HG03565 (cell line): ENCODE measurements around the gene ARPC4.
"Not testable (repeated sequence)": the region's sequence is repeated elsewhere in the genome, so short reads cannot be mapped to it uniquely, and the experiment has no call there.

ENCODE experiments used
- ATAC-seq: cut with Tn5 transposase; IDR thresholded peaks from one replicate; pipeline ENCODE4 v1.9.1; 2021; ENCODE audit warnings: mild to moderate bottlenecking, moderate library complexity; ENCODE audit not compliant: unreplicated experiment

Gene ARPC4

DNA sequence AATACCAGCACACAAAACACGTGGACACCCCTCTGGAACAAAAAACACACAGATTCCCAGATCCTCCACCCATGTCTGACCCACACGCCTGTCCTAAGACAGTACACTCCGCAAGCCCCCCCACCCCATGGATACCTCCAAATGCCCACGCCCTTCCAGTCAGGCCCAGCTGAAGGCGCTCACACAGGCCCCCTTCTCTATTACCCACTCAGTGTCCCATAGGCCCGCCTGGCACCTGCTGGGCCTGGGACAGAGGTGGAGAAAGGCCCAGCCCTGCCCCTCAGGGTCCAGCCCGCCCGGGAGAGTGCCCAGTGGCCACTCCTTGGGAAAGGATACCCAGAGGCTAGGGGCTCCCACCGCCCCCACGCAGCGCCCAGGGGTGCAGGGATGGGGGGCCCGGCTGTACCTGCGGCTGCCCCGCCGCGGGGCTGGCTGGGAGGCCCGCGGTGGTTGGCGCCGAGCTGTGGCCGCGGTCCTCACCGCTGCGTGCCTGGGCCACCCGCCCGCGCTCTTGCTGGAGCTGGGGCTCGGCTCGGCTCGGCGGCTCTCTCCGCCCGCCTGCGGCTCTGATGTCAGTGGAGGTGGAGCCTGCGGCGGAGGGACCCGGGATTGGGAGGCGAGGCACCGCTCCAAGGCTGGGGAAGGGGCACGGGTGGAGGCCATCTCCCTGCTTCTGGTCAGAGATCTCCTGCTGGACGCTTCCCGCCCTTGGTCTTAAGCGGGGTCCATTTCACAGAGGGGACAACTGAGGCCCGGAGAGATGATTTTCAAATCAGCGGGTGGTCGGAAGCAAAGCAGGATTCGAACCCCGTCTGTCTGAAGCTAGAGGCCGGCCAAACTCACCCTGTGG lies 23.2 kb upstream of the ARPC4 start, which contains the start of gene CAMK1:
Gene CAMK1, minus strand, starts transcription at position 522 of the 850 bp plus-strand sequence. CDS start 2,198 bp downstream, outside the sequence.
- ATAC-seq, result no peak

DNA sequence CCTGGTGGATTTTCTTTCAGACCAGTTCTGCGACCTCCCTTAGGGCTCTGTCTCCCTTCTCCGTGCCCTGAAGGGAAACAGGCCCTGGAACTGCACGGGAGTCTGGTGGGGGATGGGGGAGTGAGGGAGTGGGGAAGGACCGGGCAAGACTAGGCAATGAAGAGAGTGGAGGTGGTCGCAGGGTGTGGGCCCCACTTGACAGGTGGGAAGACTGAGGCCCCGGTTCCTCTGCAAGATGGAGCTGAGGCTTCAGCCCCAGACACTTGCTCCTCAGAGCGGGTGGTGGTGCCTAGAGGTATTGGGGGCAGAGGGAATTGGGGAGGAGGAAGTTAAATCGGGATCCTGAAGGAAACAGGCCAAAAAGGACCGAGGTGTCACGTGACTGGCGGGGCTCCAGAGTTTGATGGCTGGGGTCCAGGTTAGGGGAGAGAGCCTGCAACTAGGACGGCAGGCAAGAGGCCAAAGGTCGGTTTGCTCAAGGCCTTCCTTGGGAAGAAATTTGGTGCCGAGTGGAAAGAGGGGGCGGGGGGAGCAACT lies 22.5 kb upstream of the ARPC4 start:
- no peak for ATAC-seq

DNA sequence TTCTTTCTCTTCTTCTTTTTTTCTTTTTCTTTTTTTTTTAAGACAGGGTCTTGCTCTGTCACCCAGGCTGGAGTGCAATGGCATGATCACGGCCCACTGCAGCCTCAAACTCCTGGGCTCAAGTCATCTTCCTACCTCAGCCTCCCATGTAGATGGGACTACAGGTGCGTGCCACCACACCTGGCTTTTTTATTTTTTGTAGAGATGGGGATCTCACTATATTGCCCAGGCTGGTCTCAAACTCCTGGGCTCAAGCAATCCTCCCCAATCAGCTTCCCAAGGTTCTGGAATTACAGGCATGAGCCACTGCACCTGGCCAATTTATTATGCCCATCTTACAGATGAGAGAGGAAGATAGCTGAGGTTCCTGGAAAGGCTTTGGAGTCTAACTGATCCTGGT lies 21.9 kb upstream of the ARPC4 start:
- ATAC-seq, result not testable (repeated sequence)

DNA sequence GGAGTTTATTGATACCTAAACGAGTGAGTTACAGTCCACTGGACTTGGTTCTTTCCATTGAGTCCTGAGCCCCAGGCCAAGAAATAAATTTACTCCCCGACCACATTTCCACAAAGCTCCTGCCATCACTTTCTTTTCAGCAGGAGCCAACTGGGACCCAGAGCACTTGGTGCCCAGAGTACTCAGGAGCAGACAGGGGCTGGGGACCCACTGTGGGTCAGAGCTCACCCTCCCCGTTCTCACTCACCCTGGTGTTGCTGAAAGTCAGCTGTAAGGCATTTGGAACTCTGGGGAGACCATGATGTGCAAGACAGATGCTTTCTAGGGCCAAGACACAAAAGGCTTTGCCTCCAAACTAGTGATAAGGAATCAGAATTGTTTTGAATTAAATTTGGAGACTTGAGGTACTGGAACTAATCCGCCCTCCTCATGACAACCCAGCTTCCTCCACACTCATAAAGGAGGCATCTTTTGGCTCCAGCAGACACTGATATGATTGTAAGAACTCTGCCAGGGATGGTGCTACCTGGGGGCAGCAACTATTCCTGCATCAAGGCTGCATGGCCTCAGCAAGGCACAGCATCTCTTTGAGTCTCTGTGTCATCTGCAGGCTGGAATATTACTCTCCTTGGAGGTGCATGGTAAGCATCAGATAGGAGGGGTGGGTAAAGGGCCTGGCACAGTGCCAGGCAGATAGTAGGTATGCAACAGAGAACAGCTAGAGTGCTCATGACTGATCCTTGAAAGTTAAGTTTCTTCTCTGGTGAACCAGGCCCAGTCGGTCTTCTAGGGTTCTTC lies 15.8 kb upstream of the ARPC4 start:
- no peak for ATAC-seq

DNA sequence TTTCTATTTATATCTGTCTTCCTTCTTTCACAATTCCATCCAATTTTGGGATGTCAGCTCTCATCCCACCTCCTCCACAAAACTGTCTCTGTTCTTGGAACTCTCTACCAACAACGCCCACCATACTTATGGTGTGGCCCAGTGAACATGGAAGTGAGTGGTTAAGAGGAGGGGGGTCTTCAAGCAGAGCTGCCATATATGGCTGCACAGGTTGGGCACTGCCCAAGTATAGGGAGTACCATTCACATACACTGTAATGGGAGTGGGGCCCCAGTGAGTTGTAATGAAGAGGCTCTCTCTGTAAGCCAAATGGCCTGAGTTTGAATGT lies 15.2 kb upstream of the ARPC4 start:
- no peak for ATAC-seq

DNA sequence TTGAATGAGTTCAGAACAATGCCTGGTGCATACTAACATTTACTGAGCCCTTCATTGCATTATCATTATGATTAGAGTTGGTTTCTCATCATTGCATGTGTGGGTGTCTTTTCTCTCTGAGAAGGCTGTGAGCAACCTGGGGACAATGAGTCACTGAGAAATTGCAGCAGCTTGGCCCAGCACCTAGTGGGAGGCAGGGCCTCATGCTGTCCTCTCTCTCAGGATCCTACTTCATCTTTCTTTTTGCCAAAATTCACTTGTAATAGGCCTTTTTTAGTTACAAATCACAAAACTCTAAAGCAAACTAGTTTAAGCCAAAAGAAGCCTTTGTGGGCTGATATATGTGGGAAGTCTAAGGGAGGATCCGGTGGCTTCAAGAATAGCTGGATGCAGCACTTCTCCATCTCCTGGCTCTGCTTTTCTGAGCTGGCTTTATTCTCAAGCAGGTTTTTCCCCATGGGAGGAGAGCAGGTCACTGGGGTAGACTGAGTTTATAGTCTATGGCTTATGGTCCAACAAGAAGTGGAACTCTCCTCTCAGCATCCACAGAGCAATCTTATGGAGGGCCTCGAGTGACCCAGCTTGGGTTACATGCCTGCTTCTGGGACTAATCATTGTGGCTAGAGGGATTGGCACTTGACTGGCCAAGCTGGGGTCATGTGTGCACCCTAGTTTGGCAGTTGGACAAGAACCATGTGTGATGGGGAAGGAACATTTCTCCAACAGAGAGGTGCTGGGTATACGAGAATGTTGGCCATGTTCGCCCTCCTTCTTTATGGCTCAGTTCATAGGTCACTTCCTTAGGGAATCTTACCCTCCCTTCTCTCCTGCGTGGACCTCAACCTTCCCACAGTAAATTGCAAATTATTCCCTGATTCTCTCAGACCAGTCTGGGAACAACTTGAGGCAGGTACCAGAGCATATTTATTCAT lies 14.5 kb upstream of the ARPC4 start:
- no peak for ATAC-seq

DNA sequence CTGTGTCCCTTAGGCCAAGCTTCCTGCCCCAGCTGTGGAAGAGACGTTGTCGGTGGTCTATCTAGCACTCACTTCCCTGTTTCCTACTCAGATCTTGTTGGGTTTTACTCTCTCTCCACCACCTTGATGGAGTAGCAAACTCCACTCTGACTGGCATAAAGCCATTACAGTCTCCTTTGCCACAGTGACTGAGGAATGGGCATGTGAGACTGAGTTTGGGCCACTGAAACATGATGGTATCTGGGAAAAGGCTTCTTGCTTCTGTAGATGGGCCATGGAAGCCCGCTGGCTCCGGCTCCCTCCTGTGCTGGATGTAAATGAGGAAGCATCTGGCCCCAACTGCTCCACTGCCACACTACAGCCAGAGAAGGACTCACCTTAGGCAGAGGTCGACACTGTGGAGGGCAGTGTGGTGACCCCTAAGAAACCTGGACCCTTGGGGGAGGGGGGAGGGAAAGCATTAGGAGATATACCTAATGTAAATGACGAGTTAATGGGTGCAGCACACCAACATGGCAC lies 13.7 kb upstream of the ARPC4 start:
- no peak for ATAC-seq

DNA sequence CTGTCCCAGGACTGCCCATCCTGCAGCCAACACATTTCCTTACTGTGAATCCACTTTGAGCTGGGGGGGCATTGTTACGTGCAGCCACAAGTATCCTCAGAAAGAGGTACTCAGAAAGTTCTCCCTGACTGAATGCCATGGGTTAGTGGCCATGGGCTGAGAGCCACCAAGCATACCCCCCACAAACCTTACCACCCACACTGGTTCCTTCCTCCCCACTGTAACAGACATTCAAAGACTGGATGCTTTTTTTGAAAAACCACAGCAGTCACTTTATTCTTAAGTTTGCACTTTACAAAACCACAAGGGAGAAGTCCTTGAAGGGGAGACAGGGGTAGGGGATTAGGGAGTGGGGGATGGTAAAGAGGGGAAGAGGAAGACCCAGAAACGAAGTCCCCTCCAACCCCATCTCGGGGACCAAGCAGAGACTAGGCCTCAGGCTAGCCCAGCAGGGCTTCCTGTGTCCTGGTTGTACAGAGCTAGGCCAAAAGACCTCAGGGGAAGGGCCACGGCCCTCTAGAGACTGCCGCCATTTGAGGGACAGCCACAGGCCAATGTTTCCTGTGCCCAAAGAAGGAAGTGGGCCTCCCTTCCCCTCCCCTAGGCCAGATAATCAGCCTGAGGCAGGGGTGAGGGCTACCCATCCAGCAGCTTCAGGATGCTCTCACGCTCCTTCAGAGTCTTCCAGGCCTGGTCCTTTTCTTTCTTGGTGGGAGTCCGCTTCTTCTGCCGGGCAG lies 13.0 kb upstream of the ARPC4 start:
- no peak for ATAC-seq

DNA sequence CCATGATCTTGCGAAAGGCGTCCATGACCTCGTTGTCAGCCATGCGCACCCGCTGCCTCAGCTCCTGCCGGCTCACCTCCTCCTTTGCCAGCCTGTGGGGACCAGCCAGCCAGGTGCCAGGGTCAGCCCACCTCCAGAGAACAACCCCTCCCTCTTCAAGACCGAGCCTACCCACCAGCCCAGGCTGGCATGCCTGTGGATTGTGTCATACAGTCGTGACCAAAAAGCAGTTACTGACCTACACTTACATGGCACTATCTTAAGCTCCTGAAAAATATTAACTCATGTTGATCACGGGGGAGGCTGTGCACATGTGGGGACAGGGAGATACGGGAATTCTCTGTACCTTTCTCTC lies 12.4 kb upstream of the ARPC4 start:
- no peak for ATAC-seq

DNA sequence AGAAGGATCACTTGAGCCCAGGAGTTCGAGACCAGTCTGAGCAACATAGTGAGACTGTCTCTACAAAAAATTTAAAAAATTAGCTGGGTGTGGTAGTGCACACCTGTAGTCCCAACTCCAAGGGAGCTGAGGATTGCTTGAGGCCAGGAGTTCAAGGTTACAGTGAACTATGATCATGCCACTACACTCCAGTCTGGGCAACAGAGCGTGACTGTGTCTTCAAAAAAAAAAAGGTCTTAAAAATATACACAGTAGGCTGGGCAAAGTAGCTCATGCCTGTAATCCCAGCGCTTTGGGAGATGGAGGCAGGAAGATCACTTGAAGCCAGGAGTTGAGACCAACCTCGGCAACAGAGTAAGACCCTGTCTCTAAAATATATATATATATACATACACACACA lies 12.0 kb upstream of the ARPC4 start:
- no peak for ATAC-seq

DNA sequence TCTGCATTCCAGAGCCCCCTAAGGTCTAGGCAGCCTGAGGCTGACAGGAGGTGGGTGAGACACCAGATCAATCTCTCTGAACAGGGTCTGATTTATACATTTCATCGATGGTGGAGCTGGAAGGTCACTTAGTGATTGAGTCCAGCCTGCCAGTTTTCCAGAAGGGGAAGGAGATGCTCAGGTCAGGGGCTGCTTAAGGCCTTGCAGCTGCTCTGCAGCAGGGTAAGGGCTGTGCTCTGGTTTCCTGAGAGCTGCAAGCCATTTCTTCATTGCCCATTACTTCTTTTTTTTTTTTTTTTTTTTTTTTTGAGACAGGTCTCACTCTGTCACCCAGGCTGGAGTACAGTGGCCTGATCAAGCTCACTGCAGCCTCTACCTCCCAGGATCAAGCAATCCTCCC lies 11.3 kb upstream of the ARPC4 start:
- ATAC-seq, result no peak

DNA sequence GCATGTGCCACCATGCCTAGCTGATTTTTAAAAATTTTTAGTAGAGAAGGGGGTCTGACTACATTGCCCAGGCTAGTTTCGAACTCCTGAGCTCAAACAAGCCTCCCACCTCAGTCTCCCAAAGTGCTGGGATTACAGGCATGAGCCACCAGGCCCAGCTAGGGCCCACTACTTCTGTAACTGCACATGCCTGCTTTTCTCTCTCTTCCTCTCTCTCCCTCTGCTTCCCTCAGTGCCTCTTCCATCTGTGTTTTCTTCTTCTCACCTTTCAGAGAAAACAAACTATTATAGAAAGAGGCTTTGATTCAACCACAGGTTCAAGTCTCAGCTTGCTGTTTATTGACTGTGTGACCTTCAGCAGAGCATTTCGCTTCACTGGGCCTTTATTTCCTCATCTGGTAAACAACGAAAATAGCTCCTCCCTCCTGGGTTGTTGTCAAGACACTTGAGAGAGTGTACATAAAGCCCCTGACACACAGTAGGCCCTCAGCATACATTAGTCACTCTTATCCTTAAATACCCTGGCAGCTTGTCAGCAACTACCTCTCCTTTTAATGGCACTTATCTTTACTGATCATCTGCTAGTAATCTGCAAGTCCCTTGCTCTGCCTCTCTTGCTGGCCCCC lies 10.8 kb upstream of the ARPC4 start:
- ATAC-seq, result no peak

DNA sequence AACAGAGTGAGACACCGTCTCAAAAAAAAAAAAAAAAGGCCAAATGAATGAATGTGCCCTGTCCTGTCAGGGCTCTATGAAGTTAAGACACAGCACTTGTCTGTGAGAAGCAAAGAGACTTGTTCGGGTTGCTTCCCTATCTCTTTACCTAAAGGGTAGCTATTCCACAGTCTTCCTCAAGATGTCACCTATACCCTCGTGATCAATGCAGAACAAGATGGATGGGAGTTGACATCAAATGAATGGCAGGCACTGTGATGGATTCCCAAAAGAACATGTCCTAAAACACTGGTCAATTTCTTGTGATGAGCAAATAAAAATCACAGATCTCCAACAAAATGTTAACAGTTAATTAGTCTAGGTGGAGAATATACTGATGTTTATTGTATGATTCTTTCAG lies 10.1 kb upstream of the ARPC4 start:
- no peak for ATAC-seq

DNA sequence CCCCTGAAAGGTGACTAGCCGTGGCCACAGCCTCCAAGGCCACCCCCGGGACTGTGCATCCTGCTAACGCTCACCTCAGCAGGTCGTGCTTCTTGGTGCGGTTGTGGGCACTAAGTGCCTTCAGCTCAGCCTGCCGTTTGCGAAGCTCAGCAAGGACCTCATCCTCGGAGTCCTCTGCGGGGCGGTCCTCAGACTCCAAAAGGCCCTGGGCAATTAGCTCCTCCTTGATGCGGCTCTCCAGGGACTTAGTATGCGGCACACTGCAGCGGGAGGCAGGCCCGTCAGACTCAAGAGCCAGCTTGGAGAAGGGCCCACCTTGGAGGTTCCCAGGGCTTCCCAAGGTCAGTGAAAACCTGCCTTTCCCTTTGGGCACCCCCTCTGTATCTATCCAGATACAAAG lies 8.9 kb upstream of the ARPC4 start:
- no peak for ATAC-seq

DNA sequence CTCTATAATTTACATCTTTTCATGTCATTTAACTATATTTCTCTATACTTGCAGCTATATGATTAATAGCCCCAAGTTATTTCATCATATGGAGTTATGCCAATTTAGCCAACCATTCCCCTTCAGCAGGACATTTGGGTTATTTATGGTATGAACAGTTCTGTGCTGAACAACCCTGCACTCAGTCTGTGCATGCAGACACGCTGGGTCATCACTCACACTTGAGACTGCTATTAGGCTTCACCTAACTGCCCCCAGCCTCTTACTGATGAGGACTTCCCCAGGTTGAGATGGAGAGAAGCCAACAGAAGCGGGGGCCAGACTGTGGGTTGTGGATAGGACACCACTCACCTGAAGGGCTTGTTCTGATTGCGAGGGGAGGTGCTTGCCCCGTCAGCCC lies 7.9 kb upstream of the ARPC4 start:
- ATAC-seq, result no peak

DNA sequence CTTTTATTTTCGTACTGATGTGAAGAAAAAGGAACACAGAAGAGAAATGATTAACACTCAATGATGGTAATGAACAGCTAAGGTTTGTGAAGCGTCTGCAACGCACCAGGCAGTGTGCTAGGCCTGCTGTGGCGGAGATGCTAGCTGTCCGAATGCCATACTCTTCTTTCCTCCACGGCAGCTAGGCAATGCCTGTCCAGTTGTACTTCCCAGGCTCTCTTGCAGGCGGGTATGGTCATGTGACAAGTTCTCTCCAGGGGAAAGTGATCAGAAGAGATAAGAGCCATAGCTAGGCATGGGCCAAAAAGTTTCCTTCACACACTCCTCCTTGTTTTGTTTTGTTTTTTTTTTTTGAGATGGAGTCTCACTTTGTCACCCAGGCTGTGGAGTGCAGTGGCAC lies 7.3 kb upstream of the ARPC4 start:
- ATAC-seq, result no peak

DNA sequence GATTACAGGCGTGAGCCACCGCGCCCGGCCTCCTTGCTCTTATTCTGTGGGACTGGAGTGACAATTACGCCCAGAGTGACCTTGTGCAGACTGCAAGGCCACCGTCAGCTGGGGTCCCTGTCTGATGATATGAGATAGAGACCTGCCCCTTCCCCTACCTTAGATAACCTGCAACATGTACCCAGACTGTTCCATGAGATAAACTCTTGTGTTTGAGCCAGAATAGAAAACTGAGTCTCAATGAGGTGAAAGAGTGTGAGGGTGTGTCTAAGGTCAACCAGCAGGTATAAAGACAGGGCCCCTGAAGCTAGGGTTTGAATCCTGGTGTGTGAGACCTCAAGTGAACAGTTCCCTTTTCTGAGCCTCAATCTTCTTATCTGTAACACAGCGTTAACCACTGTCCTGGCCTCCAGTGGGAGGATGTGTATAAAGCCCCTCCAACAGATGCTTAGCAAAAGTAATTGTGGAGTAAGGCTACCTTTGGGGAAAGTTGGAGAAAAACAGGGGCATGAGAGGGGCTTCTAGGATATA lies 6.6 kb upstream of the ARPC4 start:
- ATAC-seq, result no peak

DNA sequence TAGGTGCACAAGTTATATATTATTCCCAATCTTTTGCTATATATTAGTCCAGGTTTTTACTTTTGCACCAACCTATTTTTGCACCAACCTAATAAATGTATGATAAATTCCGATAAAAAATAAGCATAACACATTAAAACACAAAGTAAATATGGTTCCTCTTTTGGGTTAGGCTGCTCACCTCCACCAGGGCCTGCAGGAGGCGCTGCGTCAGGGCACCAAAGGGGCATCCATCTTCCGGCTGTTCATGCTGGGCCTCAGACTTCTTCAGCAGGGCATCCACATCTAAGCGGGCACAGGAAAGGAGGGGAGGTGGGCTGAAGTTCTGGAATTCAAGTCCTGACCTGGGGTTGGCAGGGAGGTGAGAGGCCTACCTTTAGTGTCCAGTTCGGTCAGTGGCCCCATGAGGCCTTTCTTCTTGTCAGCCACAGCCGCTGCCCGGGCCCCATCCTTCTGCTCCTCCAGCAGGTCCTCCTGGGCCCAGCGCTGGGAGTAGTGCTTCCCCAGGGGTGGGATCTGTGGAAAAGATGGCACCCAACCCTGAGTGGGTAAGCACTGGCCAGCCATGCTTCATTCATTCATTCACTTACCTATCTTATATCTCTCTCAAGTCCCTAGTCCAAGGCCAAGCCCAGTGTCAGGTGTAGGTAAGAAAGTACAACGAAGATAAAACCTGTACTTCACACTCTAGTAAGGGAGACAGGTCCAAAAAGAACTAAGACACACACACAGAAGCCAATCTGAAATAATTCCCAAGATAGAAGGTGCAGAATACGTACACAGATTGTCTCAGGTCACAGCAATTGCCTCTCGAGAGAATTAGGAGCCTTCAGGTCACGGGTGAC lies 5.8 kb upstream of the ARPC4 start:
- ATAC-seq, result no peak

DNA sequence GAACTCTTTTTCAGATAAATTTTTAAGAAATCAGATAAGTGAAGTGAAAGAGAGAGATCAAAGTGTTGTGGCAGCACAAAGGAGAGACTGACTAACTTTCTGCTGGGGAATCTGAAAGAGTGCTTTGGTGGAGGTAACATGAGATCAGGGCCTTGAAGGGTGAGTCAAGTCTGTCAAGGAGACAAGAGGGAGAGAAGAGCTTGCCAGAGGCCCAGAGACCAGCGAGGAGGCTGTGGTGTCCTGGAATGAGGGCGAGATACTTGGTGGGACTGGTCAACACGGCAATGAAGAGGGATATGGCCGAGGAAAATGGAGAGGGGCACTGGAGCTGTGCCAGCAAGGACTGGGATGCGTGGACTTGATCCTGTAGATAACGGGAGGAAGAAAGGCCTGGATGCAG lies 5.2 kb upstream of the ARPC4 start:
- ATAC-seq, result no peak
